Fibroblast of skin of abdomen (primary cell): Measurements from ENCODE around the gene PGP.

Experiments used
- DNase-seq: peaks from one replicate; pipeline ENCODE4 v3.0.0-alpha.2; 2013

The PGP gene

DNA sequence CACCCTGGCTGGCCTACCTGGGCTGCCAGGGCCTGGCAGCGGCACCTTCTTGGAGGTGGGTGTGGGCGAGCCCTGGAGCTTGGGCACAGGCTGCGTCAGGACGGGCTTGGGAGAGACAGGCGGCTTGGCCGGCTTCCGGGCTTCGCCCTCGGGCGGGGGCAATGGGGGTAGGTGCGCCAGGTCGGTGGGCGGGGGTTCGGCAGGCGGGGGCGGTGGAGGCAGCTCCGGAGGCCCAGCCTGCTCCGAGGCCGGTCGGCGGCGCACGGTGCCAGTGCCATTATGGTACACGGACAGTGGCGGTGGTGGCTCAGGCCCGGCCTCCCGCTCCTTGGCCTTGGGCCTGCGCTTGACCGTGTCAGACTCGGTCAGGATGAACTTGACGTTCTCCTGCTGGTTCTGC, 35.1 kb downstream of the PGP start:
- no peak for DNase-seq

DNA sequence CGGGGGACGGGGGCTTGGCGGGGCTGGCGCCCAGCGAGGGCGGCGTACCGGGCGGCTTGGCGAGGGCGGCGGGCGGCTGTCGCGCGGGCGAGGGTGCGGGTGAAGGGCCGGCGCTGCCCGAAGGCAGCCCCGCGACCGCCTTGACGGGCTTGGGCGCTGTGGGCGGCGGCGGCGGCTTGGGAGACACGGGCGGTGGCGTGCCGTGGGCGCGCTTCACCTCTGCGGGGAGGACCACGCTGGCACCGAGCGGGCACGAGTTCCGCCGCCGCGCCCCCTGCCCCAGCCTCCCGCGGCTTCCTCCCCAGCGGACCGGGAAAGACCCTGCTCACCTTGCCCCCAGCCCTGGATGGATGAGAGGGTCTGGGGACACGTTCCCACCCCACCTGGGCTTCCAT, 35.5 kb downstream of the PGP start:
- DNase-seq: no peak

DNA sequence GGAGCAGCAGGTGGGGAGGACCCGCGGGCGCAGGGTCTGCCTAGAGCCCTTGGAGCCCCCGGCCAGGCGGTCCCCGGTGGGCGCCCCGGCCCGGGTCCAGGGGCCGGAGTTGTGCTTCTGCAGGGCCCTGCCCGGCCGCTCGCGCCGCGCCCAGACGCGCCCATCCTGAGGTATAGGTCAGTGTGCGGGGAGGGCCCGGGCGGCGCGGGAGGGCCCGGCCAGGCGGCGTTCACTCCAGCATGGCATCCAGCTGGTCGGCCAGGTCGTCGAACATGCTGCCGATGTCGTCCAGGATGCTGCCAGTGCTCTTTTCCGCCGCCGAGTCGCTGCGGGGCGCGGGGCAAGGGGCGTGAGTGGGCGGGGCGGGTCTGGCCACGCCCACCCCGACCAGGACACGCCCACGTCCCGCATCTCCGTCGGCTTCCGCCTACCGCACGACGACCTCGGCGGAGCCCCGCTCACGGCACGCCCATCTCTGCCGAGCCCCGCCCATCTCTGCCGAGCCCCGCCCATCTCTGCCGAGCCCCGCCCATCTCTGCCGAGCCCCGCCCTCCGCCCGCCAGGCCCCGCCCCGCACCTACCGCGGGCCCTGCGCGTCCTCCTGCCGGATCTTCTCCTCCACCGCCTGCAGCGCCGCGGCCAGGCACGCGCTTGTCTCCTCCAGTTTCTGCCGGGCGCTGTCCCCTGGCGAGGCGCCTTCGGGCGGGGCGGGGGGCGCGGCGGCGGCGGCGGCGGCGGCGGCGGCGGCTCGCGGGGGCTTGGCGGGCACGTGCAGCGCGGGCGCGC, 36.1 kb downstream of the PGP start:
- peak; percentile 43 for DNase-seq

DNA sequence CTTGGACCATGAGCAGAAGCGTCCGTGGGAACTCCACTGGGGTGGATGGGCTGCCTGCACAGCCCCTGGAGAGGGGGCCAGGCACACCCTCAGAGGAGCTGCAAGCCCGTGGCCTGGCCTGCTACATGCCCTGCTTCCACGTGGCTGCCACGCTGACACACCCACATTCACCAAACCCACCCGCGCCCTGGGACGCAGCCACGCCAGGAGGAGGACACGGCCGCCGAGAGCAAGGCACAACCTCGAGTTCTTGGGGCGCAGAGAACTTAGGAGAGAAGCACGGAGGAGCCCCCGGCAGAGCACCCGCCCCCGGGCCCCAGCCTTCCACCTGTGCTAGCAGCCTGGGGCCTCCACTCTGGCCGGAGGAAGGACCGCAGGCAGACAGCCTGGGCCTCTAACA, 37.1 kb downstream of the PGP start:
- no peak for DNase-seq

DNA sequence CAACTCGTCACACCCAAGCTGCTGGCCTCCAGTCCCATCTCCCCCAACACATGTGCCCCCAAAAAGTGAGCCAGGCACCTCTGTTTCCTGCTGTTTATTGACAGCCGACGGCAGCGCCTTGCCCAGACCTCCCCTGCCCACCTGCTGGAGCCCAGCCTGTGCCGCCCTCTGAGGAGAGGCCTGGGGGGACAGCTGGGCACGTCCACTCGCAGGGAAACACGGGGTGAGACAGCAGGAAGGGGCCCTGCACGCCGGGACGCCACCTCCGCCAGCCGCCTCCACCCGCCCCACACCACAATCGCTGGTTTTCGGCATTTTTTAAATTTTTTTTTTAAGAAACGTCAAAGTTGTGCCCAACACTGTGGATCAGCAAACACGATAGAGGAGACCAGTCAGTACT, 37.5 kb downstream of the PGP start:
- no peak for DNase-seq

DNA sequence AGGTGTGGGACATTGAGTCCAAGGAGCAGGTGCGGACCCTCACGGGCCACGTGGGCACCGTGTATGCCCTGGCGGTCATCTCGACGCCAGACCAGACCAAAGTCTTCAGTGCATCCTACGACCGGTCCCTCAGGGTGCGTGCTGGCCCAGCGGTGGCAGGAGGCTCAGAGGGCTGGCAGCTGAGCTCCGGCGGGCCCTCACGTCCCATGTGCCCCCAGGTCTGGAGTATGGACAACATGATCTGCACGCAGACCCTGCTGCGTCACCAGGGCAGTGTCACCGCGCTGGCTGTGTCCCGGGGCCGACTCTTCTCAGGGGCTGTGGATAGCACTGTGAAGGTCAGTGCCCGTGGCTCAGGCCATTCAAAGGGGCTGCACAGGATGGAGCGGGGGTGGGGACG, 38.6 kb downstream of the PGP start:
- no peak for DNase-seq

DNA sequence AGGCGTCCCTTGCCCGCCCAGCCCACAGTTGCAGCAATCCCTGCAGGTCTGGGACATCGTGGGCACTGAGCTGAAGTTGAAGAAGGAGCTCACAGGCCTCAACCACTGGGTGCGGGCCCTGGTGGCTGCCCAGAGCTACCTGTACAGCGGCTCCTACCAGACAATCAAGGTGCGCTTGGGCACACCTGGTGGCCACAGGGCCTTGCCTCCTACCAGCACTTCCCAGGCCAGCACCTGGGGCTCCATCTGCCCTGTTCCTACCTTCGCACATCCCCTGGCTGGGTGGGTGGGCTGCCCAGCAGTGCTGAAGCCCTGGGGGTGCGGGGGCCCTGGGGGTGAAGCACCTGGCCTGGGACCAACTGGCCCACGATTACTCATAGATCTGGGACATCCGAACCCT, 39.2 kb downstream of the PGP start:
- no peak for DNase-seq

DNA sequence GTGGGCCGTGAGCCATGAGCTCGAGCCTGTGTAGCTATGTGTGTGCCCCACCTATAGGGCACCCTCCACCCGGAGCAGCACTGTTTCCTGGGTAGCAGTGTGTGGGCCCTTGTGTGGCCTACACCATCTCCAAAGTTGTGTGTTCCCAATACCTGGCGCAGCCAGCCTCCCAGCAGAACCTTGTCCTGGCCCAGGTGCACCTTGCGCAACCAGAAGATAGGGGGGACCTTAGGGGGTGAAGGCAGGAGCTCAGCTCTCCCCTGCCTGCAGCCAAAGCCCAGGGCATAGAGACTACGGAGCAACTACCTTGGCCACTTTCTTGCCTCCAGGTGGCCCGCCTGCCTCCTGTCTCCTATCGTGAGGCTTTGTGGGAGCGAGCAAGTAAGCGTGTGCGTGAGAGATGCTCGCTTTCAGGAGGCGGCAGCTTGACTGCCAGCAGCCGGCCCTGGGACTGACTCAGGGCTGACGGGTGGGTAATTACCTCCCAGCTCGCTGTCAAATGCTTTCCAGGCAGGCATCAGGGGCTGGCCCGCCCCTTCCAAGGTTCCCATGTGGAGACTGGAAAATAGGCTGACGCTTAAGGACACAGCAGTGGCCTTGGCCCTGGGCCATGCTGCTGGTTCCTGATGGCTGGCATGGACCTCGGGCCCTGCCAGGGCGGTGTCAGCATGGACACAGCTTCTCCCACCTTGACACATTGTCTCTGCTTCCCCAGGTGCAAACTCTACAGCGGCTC, 40.1 kb downstream of the PGP start:
- DNase-seq: no peak

DNA sequence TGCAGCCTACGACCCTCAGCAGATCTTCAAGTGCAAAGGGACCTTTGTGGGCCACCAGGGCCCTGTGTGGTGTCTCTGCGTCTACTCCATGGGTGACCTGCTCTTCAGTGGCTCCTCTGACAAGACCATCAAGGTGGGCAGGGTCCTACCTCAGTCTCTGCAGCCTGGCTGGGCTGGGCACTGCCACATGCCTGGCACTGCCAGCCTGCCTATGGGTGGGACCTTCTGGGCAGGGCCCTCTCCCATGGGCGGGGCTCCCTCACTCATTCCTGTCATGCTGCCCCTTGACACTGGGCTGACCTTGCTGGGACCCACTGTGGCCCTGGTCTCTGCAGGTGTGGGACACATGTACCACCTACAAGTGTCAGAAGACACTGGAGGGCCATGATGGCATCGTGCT, 40.7 kb downstream of the PGP start:
- no peak for DNase-seq

DNA sequence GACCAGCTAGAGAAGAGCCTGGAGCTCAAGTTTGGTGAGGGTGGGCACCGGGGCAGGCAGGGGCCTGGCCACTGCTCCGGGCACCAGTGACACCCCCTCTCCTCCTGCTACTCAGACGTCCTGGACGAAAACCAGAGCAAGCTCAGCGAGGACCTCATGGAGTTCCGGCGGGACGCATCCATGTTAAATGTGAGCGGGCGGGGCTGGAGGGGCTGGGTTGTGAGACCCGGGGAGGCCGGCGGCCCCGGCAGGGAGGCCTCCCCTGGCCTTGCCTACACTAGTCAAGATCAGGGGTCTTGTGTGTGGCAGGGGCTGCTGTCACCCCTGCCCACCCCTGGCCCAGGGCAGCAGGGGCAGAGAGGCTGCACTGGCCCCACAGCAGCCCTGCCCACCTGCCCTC, 41.3 kb downstream of the PGP start:
- DNase-seq: no peak

DNA sequence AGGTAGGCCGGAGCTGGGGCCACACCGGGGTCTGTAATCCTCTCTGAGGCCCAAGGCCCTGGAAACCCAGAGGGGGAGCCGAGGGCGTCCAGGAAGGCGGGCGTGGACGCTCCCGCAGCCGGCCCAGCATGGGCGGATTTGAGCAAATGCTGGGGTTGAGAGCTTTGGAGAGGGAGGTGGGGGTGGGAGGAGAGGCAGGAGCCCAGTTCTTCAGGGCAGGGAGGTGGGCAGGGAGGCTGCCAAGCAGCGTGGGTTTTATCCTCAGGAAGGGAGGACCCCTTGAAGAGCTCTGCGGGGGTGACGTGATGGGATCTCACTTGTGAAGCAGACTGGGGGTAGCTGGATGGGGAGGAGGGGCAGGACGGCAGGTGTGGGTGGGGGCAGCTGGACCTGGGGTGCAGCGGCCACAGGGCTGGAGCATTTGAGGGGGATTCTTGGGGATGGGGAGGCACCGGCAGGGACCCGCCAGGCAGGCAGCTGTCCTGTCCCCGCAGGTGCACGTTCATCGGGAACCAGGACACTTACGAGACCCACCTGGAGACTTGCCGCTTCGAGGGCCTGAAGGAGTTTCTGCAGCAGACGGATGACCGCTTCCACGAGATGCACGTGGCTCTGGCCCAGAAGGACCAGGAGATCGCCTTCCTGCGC, 41.8 kb downstream of the PGP start:
- no peak for DNase-seq

DNA sequence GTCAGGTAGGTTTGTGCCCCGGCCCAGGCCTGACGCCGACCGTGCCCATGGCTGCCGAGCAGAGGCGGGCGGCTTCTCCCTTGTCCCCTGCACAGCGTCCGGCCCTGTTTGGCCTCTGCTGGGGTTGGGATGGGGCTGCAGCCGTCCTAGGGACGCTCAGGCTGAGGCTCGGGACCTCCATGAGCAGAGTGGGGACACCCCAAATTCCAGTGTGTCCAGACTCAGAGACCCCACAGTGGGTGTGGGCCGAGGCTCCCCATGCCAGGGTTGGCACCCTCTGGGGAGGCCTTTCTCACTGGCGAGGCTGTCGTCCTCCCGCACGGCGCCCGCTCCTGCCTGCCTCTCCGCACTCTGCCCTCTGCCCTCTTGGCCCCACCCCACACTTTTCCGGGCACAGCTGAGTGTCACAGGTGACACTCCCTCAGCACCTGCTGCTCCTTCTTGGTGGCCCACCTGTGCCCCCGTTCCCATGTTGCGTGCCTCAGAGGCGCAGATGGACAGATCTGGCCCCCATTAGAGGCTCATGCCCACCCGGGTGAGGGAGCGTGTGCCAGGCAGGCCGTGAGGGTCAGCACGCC, 43.0 kb downstream of the PGP start:
- DNase-seq: no peak

DNA sequence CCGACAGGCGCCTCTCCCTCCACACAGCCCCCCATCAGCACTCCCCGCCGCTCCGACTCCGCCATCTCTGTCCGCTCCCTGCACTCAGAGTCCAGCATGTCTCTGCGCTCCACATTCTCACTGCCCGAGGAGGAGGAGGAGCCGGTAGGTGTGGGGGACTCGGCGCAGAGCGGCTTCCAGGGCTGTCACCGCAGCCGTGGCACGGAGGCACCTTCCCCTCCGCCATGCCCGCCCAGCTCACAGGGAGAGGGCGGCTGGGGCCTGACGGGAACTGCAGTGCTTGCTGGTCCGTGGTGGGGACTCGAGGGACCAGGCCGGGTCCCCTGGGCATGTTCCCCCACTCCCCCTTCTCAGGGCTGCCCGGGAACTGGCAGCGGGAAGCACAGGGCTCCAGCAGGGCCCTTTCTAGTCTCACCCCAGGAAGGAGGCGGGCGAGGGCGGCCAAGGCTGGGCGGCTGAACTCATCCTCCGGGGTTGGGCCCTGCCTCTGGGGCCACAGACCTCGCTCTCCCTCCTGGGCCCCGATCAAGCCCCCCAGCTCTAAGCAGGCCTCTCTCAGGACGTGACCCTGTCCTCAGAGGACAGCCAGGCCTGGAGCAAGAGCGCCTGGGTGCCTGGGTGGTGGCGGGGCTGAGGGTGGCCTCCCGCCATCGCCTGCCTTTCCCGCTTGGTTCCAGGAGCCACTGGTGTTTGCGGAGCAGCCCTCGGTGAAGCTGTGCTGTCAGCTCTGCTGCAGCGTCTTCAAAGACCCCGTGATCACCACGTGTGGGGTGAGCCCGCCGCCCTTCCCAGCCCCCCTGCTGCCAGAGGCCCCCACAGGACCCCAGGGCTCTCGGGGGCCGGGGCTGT, 43.8 kb downstream of the PGP start:
- DNase-seq: no peak

DNA sequence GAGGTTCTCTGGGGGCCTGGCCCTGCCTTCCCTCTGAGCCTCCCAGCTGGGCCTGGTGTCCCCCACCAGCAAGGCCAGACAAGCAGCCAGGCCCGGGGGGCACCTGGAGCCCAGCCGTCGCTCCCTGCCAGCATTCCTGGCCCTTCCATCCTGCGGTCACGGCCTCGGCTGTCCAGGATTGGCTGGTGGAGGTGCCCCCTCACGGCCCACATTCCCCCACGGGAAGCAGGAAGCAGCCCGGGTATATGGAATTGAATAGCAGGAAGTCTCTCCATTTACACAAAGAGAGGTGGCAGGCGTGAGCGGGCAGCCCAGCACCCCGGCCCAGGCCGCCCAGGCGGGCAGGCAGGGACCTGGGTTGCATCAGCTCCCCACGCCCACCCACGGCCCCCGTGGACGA, 44.6 kb downstream of the PGP start:
- DNase-seq: no peak

DNA sequence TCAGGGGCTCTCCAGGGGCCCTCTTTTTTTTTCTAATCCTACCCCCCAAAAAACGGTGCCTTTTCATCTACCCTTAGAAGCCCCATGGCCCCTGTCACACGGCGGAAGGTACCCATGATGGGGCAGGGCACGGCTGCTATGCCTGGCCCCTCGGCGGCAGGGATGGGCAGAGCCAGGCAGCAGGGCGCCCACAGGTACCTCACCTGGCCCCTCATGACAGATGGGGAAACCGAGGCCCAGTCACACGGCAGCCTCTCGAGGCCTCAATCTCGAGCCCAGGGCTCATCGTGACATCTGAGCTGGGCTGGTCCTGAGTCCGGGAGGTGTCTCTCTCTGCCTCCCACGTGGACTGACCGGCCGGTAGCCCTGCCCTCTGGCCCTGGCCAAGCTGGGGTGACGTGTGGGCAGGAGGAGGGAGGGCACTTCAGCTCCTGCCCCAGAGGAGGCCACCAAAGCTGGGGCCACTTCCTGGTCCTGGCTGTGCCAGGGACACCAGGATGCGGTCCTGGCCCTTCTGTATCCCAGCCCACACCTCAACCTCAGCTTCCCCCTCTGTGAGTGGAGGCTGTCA, 47.5 kb downstream of the PGP start:
- no peak for DNase-seq

DNA sequence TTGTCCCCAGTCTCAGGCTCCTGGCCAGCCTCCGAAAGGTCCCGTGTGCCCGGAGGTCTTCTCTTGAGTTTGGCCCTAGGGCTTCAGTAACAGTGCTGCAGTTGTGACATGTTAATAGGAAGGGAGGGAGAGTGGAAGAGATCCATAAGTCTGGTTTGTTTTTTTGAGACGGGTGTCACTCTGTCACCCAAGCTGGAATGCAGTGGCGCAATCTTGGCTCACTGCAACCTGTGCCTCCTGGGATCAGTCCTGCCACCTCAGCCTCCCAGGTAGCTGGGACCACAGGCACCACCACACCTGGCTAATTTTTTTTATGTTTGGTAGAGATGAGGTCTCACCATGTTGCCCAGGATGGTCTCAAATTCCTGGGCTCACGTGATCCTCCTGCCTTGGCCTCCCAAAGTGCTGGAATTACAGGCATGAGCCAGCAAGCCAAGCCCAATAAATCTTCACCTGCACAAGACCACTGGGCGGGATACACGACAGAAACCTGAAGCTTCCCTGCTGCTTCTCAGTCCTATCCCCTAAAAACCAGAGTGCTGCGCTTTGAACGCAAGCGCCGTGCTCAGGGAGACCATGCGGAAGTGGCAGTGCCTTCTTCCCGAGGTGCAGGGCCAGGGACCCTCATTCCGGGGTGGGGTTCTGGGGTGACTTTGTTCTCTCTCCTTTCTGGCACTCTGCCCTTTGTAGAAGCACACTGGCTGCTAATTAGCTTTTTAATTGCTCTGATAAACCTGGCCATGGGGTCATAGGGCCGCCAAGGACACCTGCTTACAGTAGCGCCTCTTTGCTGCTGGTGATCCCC, 48.2 kb downstream of the PGP start:
- no peak for DNase-seq

DNA sequence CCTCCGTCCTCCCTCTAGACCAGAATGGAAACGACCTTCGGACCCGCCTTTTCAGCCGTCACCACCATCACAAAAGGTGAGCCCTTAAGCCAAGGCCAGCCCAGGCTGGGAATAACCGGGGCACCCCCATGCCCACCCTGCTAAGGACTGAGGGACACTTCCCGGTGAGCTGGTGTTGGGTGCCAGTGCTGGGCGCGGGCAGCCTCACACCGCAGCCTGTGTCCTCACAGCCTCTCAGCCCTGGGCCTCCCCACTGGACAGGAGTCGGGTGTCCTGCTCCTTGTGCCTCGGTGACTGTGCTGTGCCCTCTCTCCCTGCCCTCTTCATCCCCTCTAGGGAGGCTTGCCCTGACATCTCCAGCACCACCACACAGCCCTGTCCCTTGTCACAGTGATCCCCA, 48.8 kb downstream of the PGP start:
- DNase-seq: no peak

DNA sequence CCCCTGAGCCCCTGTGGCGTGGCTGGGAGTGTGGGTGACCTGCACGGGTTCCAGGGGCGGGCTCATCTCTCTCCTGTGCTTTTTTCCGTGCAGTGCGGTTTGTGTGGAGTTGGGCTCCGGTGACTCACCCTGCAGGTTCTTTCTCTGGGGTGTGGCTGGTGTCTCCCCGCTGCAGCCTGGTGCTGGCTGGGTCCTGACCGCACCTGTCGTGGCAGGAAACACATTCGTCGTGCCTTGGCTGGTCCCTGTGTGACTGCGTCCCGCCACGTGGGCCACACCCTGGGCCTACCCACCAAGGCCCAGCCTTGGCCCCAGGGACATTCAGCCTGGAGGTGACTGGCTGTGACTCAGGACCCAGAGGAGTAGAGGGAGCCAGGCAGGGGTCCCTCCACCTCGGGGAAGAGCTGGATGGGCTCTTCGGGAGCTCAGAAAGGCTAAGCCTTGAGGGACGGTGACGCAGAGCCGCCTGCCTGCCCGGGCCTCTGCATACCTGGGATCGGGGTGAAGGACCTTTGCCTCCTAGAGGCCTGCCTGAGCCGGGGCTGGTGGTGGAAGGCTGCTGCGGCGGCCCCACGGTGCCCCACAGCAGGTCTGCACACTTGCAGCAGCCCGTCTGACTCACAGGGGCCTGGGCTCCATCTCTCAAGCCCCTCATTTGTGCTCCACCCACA, 51.3 kb downstream of the PGP start:
- DNase-seq: no peak

DNA sequence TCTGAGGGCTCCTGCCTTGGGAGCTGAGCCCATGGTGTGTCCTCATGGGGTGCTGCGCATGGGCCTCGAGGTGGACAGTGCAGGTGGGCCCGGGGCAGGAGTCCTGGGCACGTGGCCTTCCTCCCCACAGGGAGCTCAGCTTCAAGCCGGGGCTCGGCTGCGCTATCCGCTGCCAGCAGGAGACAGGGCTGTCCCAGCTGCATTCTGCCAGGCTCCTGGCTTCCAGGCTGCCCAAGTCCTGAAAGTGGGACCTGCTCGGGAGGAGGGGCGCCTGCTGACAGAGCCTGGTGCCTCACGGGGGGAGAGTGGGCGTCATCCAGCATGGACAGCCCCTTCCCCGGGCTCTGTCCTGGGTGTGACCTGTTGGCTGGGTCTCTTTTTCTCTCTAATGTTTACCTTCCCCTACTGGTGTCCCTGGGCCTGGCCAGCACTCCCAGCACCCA, 51.9 kb downstream of the PGP start:
- no peak for DNase-seq

DNA sequence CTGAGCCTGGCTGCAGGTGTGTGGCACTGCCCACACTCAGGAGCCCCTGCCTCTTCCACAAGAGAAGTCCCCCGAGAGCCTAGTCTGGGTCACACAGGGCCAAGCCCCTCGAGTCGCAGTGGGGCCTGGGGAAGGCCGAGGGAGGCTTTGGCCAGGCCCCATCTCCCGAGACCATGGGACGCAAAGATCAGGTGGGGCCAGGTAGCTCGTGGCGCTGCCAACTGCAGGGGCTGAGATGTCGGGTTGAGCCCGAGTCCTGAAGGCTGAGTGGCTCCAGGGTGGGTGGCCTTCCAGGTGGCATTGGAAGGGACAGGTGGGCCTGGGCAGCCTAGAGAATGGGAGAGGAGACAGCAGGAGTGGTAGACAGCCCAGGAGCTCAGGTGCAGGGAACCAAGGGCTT, 52.7 kb downstream of the PGP start:
- DNase-seq: no peak
